GM13977 (cell line): ENCODE data around the gene GUK1.
"Not testable (repeated sequence)": the region's sequence is repeated elsewhere in the genome, so short reads cannot be mapped to it uniquely, and the experiment has no call there.

Source experiments
- DNase-seq: peaks from one replicate; pipeline ENCODE4 v3.0.0; 2012; ENCODE audit warnings: low spot score
- in situ Hi-C: fragments of 300-500 bp; cut with MboI; formaldehyde crosslinking; loops from one replicate; pipeline ENCODE4 v1.12.0; 2022; ENCODE audit warnings: low sequenced_read_pairs, low pct_unique_long_range_greater_than_20kb, mixed read lengths, inconsistent platforms; ENCODE audit not compliant: unreplicated experiment
- TF ChIP-seq, protein P1 (sequence below): IDR thresholded peaks from 2 replicates; pipeline ENCODE4 v1.5.1; 2012; ENCODE audit warnings: mild to moderate bottlenecking, control low read depth; ENCODE audit not compliant: insufficient read depth; ENCODE audit errors: extremely low read depth, missing control alignments

The GUK1 gene

GRCh38 chr1:228172591-228173527 is 32.8 kb downstream of the GUK1 start:
- DNase-seq = no peak
- TF ChIP-seq, protein P1, sequence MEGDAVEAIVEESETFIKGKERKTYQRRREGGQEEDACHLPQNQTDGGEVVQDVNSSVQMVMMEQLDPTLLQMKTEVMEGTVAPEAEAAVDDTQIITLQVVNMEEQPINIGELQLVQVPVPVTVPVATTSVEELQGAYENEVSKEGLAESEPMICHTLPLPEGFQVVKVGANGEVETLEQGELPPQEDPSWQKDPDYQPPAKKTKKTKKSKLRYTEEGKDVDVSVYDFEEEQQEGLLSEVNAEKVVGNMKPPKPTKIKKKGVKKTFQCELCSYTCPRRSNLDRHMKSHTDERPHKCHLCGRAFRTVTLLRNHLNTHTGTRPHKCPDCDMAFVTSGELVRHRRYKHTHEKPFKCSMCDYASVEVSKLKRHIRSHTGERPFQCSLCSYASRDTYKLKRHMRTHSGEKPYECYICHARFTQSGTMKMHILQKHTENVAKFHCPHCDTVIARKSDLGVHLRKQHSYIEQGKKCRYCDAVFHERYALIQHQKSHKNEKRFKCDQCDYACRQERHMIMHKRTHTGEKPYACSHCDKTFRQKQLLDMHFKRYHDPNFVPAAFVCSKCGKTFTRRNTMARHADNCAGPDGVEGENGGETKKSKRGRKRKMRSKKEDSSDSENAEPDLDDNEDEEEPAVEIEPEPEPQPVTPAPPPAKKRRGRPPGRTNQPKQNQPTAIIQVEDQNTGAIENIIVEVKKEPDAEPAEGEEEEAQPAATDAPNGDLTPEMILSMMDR = no peak
- in situ Hi-C loops = no loop called here

DNA sequence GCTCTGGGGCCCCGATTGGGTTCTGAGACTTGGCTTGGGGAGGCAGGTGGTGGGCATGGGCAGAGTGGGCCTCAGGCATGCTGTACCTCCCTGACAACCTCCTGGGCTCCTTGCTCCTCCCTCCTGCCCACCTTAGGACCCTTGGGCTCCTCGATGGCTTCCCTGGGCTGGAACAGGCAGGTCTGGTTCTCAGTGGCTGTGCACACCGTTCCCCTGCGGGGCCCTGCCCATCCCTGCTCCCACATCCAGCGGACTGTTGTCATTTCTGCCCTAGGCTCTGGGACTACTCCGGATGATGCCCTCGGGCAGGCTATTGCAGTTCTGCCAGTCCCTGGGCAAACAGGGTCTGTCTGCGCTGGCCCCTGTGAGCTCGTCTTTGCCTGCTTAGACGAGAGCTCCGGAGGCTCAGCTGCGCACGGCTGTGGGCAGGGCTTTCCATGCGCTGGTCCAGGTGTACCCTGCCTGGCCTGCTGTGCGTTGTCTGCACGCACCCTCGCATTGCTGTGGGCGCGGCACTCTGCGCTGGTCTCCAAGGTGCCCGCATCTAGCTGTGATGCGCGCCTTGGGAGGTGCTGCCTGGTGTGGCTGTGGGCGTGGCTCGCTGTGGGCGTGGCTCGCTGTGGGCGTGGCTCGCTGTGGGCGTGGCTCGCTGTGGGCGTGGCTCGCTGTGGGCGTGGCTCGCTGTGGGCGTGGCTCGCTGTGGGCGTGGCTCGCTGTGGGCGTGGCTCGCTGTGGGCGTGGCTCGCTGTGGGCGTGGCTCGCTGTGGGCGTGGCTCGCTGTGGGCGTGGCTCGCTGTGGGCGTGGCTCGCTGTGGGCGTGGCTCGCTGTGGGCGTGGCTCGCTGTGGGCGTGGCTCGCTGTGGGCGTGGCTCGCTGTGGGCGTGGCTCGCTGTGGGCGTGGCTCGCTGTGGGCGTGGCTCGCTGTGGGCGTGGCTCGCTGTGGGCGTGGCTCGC is 33.7 kb downstream of the GUK1 start:
- DNase-seq, in situ Hi-C loops: not testable (repeated sequence)

GRCh38 chr1:228174482-228175315 is 34.6 kb downstream of the GUK1 start:
- in situ Hi-C loops = no loop called here
- TF ChIP-seq, protein P1 = no peak
- DNase-seq = no peak

DNA sequence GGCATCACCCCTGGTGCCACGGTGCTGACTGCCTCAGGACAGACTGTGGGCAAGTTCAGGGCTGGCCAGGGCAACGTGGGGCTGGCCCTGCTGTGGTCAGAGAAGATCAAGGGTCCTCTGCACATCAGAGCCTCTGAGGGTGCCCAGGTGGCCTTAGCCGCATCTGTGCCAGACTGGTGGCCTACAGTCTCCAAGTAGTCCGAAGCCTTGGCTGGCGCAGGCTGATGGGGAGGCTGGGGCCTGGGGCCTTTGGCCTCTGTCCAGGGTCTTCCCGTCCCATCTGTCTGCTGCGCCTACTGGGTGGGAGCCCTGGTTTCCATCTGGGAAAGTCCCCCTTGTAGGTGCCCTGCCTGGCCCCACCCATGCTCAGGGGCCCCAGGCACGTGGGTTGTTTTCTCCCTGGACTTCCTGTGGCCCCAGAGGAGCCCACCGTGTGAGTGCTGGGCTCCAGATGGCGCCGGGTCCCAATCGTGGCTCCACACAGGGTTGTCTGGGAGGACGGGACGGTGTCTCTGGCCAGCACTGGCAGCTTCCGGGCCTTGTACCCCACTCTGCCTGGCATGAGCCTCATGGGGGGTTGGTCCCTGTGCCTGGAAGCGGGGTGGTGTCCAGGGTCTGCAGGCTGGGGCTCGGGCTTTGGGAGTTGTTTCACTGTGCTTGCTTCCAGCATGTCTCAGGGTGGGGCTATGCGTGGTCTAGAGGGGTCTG is 35.4 kb downstream of the GUK1 start:
- TF ChIP-seq, protein P1 = no peak
- DNase-seq = no peak
- in situ Hi-C loops = no loop called here

GRCh38 chr1:228176024-228176395 is 35.9 kb downstream of the GUK1 start:
- DNase-seq = no peak
- TF ChIP-seq, protein P1 = no peak
- in situ Hi-C loops = no loop called here

DNA sequence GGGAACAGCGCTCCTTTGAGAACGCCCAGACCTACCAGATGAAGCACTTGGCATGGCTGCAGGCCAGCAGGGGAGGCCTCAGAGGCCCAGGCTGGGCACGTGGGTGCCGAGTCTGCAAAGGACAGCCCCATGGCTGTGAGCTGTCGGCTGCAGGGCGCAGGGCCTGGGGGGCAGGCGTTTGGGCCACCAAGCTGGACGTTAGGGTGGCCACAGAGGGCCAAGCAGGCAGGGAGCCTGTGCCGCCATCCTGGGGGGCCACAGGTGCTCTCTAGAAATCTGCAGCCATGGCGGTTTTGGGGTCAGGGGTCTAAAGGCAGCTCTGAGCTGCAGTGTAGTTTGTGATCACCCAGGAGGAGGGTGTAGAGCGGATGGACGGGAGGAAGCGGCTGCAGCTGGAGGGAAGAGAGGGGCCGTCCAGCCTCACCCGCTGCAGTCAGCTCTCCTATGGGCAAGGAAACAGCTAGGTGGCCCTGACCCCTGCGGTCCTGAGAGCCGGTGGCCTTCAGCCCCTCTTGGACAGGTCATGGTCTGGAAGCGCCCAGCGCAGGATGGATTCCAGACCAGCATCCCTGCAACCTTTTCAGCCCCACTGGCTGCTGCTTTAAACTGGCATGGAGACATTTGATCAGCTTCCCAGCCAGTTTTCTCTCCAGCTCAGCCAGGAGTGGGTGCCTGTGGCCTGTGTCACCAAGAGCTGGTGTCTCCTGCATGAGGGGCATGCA is 36.5 kb downstream of the GUK1 start:
- TF ChIP-seq, protein P1 = no peak
- in situ Hi-C loops = no loop called here
- no peak for DNase-seq
